GM12878 (cell line): ENCODE data around the gene DAPK2. TPM values are rescaled to one million over a fixed set of nuclear protein-coding genes. Genes with fewer than 3 reads are reported as not detected.

ENCODE experiments used
- ATF7 ChIP-seq: fragments of 450-650 bp; IDR thresholded peaks from 2 replicates; pipeline ENCODE4 v1.6.1; 2016; ENCODE audit warnings: low read depth, mild to moderate bottlenecking
- EGR1 ChIP-seq, 2 experiments: IDR thresholded peaks; 1 replicate in 1 of 2; 2 replicates in 1 of 2; pipeline ENCODE4 v1.6.1; 2011 to 2012; ENCODE audit warnings: low read depth in 2 of 2, low read length in 2 of 2, borderline replicate concordance in 1 of 2, mild to moderate bottlenecking in 1 of 2, moderate library complexity in 1 of 2
- IKZF2 ChIP-seq, 2 experiments: fragments of 450-650 bp; IDR thresholded peaks; 2 replicates each; pipeline ENCODE4 v1.6.1; 2017; ENCODE audit warnings: mild to moderate bottlenecking in 2 of 2, moderate library complexity in 2 of 2
- IRF4 ChIP-seq: IDR thresholded peaks from 2 replicates; pipeline ENCODE4 v1.6.1; 2011; ENCODE audit warnings: low read depth, low read length
- KLF5 ChIP-seq: fragments of 450-650 bp; IDR thresholded peaks from 2 replicates; pipeline ENCODE4 v1.6.1; 2014; ENCODE audit warnings: mild to moderate bottlenecking; ENCODE audit not compliant: partially characterized antibody
- NFYB ChIP-seq: IDR thresholded peaks from 2 replicates; pipeline ENCODE4 v1.6.1; 2011; ENCODE audit warnings: low read depth, mild to moderate bottlenecking, low read length, improper control_type of control experiment, moderate library complexity; ENCODE audit not compliant: insufficient read depth
- RELA ChIP-seq: fragments of 450-650 bp; IDR thresholded peaks from 2 replicates; pipeline ENCODE4 v1.8.0; 2014; ENCODE audit warnings: borderline replicate concordance; ENCODE audit not compliant: partially characterized antibody
- ZNF207 ChIP-seq: fragments of 450-650 bp; IDR thresholded peaks from 2 replicates; pipeline ENCODE4 v1.6.1; 2014; ENCODE audit warnings: antibody characterized with exemption, mild to moderate bottlenecking, borderline replicate concordance
- ZNF217 ChIP-seq: fragments of 450-650 bp; IDR thresholded peaks from 2 replicates; pipeline ENCODE4 v1.6.1; 2017; ENCODE audit warnings: antibody characterized with exemption, mild to moderate bottlenecking
- polyA plus RNA-seq, 11 experiments: library from polyadenylated mRNA; depleted of rRNA in 4 of 11; unstranded in 6 of 11; stranded (reverse) in 5 of 11; fragments of >200 nt; fragmentation: Nextera tagmentation in 4 of 11; fragmentation: Illumina TruSeq in 1 of 11; extraction: Ambion mirVana in 4 of 11; extraction: Trizol in 1 of 11; gene quantifications; 1 replicate in 1 of 11; 2 replicates in 10 of 11; pipeline versions ENCODE4 v1.2.1 to v1.2.3, GENCODE V29; 2011 to 2016; ENCODE audit warnings: inconsistent platforms in 2 of 11, missing spikeins in 2 of 11, low read depth in 1 of 11
- total RNA-seq, 4 experiments: library from RNA; depleted of rRNA in 3 of 4; stranded (reverse); fragments of >200 nt in 3 of 4; fragmentation: Illumina TruSeq in 1 of 4; extraction: Trizol in 1 of 4; gene quantifications; 2 replicates each; pipeline versions ENCODE4 v1.2.1 to v1.2.3, GENCODE V29; 2013 to 2021
- TF ChIP-seq, protein P1 (sequence below), 3 experiments: IDR thresholded peaks in 2 of 3; conservative IDR thresholded peaks in 1 of 3; 2 replicates each; pipeline ENCODE4 v1.5.1; 2011; ENCODE audit warnings: low read depth in 3 of 3, low read length in 3 of 3, mild to moderate bottlenecking in 3 of 3, control low read depth in 2 of 3, moderate library complexity in 2 of 3, inconsistent platforms in 1 of 3, mixed read lengths in 1 of 3; ENCODE audit not compliant: control insufficient read depth in 2 of 3, insufficient read depth in 1 of 3; ENCODE audit errors: extremely low read depth in 1 of 3
- TF ChIP-seq, protein P2 (sequence below): IDR thresholded peaks from 2 replicates; pipeline ENCODE4 v1.6.1; 2012; ENCODE audit warnings: improper control_type of control experiment, low read depth, low read length; ENCODE audit not compliant: insufficient replicate concordance
- TF ChIP-seq, protein P3 (sequence below): fragments of 450-650 bp; formaldehyde crosslinking; IDR thresholded peaks from 2 replicates; pipeline ENCODE4 v1.4.0; 2022; ENCODE audit warnings: mild to moderate bottlenecking, moderate library complexity
- TF ChIP-seq, protein P4 (sequence below): fragments of 150-350 bp; IDR thresholded peaks from 2 replicates; pipeline ENCODE4 v1.6.1; 2016; ENCODE audit warnings: low read depth, low read length

Gene DAPK2
- total and polyA plus RNA-seq, 10 of the 15 experiments (the other 5 are each of a cell fraction or from before 2014, with no cell fraction given): 0.69 to 8.4 (median 4.1) TPM

DNA sequence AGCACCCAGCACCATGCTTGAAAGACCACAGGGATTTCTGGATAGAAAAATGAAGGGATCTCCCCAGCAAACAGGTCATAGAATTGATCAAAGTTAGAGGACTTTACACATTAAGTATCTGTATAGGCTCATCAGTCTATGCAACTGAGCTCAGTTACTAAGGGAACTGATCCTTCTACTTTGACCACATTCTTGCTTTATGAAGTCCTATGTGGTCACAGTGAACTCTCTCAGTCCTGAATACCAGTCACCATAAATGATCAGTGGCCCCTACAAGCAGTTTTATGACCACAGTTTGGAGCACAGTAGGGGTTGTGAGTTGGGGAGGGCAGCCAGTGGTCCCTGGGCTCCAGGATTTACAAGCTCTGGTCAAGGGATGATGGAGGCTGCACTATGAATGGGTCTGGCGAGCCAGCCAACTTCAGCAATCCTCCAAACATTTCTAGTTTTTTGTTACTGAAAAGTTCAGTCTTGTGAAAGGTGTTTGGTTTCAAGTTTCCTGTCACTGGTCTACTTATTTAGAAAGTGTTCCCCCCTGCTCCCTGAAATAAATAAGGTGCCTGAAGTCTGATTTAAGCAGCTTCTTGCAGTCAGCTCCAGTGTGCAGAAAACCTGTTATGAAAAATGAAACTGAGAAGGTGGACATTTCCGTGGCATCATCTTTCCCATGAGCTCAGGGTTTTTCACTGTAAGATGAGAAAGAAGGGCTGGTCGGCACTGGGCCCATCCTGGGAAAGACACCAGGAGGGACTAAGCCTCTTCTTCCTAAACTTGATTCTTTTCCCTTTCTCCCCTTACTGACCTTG is 75.5 kb downstream of the DAPK2 start (continued):
- TF ChIP-seq, protein P1, sequence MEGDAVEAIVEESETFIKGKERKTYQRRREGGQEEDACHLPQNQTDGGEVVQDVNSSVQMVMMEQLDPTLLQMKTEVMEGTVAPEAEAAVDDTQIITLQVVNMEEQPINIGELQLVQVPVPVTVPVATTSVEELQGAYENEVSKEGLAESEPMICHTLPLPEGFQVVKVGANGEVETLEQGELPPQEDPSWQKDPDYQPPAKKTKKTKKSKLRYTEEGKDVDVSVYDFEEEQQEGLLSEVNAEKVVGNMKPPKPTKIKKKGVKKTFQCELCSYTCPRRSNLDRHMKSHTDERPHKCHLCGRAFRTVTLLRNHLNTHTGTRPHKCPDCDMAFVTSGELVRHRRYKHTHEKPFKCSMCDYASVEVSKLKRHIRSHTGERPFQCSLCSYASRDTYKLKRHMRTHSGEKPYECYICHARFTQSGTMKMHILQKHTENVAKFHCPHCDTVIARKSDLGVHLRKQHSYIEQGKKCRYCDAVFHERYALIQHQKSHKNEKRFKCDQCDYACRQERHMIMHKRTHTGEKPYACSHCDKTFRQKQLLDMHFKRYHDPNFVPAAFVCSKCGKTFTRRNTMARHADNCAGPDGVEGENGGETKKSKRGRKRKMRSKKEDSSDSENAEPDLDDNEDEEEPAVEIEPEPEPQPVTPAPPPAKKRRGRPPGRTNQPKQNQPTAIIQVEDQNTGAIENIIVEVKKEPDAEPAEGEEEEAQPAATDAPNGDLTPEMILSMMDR (IDR thresholded peaks at IDR 0.05 in 2 of 3, conservative IDR thresholded peaks at IDR 0.05 in 1 of 3; ENCODE audit: control insufficient read depth in 2 of 3, extremely low read depth in 1 of 3, insufficient read depth in 1 of 3, low read depth in 3 of 3, low read length in 3 of 3): no peak
- peak; percentile 81 to 88 for TF ChIP-seq IKZF2 (IDR thresholded peaks at IDR 0.05)
- no peak for TF ChIP-seq ZNF207
- no peak for TF ChIP-seq ZNF217
- TF ChIP-seq NFYB: no peak
- TF ChIP-seq IRF4: peak; percentile 87
- TF ChIP-seq, protein P2, sequence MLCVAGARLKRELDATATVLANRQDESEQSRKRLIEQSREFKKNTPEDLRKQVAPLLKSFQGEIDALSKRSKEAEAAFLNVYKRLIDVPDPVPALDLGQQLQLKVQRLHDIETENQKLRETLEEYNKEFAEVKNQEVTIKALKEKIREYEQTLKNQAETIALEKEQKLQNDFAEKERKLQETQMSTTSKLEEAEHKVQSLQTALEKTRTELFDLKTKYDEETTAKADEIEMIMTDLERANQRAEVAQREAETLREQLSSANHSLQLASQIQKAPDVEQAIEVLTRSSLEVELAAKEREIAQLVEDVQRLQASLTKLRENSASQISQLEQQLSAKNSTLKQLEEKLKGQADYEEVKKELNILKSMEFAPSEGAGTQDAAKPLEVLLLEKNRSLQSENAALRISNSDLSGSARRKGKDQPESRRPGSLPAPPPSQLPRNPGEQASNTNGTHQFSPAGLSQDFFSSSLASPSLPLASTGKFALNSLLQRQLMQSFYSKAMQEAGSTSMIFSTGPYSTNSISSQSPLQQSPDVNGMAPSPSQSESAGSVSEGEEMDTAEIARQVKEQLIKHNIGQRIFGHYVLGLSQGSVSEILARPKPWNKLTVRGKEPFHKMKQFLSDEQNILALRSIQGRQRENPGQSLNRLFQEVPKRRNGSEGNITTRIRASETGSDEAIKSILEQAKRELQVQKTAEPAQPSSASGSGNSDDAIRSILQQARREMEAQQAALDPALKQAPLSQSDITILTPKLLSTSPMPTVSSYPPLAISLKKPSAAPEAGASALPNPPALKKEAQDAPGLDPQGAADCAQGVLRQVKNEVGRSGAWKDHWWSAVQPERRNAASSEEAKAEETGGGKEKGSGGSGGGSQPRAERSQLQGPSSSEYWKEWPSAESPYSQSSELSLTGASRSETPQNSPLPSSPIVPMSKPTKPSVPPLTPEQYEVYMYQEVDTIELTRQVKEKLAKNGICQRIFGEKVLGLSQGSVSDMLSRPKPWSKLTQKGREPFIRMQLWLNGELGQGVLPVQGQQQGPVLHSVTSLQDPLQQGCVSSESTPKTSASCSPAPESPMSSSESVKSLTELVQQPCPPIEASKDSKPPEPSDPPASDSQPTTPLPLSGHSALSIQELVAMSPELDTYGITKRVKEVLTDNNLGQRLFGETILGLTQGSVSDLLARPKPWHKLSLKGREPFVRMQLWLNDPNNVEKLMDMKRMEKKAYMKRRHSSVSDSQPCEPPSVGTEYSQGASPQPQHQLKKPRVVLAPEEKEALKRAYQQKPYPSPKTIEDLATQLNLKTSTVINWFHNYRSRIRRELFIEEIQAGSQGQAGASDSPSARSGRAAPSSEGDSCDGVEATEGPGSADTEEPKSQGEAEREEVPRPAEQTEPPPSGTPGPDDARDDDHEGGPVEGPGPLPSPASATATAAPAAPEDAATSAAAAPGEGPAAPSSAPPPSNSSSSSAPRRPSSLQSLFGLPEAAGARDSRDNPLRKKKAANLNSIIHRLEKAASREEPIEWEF: peak; percentile 20
- peak; percentile 54; the same call in 1 of the 2 replicates for TF ChIP-seq ATF7
- TF ChIP-seq, protein P3, sequence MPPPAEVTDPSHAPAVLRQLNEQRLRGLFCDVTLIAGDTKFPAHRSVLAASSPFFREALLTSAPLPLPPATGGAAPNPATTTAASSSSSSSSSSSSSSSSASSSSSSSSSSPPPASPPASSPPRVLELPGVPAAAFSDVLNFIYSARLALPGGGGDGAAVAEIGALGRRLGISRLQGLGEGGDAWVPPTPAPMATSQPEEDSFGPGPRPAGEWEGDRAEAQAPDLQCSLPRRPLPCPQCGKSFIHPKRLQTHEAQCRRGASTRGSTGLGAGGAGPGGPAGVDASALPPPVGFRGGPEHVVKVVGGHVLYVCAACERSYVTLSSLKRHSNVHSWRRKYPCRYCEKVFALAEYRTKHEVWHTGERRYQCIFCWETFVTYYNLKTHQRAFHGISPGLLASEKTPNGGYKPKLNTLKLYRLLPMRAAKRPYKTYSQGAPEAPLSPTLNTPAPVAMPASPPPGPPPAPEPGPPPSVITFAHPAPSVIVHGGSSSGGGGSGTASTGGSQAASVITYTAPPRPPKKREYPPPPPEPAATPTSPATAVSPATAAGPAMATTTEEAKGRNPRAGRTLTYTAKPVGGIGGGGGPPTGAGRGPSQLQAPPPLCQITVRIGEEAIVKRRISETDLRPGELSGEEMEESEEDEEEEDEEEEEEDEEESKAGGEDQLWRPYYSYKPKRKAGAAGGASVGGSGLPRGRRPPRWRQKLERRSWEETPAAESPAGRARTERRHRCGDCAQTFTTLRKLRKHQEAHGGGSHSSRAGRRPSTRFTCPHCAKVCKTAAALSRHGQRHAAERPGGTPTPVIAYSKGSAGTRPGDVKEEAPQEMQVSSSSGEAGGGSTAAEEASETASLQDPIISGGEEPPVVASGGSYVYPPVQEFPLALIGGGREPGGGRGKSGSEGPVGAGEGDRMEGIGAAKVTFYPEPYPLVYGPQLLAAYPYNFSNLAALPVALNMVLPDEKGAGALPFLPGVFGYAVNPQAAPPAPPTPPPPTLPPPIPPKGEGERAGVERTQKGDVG (CRISPR knock-in tag): no peak
- TF ChIP-seq KLF5: peak; percentile 48
- TF ChIP-seq, protein P4, sequence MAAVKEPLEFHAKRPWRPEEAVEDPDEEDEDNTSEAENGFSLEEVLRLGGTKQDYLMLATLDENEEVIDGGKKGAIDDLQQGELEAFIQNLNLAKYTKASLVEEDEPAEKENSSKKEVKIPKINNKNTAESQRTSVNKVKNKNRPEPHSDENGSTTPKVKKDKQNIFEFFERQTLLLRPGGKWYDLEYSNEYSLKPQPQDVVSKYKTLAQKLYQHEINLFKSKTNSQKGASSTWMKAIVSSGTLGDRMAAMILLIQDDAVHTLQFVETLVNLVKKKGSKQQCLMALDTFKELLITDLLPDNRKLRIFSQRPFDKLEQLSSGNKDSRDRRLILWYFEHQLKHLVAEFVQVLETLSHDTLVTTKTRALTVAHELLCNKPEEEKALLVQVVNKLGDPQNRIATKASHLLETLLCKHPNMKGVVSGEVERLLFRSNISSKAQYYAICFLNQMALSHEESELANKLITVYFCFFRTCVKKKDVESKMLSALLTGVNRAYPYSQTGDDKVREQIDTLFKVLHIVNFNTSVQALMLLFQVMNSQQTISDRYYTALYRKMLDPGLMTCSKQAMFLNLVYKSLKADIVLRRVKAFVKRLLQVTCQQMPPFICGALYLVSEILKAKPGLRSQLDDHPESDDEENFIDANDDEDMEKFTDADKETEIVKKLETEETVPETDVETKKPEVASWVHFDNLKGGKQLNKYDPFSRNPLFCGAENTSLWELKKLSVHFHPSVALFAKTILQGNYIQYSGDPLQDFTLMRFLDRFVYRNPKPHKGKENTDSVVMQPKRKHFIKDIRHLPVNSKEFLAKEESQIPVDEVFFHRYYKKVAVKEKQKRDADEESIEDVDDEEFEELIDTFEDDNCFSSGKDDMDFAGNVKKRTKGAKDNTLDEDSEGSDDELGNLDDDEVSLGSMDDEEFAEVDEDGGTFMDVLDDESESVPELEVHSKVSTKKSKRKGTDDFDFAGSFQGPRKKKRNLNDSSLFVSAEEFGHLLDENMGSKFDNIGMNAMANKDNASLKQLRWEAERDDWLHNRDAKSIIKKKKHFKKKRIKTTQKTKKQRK: no peak
- TF ChIP-seq RELA: no peak
- TF ChIP-seq EGR1 (IDR thresholded peaks at IDR 0.05; ENCODE audit: borderline replicate concordance in 1 of 2, low read depth in 2 of 2, low read length in 2 of 2): peak in 1 of 2 experiments; percentile 36; a peak in 1 of 3 replicates
